ENCODE data around the gene MYH9.
A peak's percentile ranks its signal among the peaks of the same experiment; 100 is the strongest.

GRCh38 chr22:36323182-36323854, 64.4 kb downstream of the MYH9 start:
- TF ChIP-seq POLR2AphosphoS5 (IDR thresholded peaks at IDR 0.05; ENCODE audit: low read depth, low read length) (peak; percentile 8; the same call in 1 of the 2 replicates), CTCF (IDR thresholded peaks at IDR 0.05) (no peak)

Data from Panc1 (cell line).